HepG2 (cell line): ENCODE measurements around the gene STARD10. TPM values are rescaled to one million over a fixed set of nuclear protein-coding genes. Genes with fewer than 3 reads are reported as not detected.

Experiments
- GTF2F1 ChIP-seq: fragments of 150-350 bp; IDR thresholded peaks from 2 replicates; pipeline ENCODE4 v1.6.1; 2014; ENCODE audit warnings: low read length
- MED1 ChIP-seq: sonication (generic); formaldehyde crosslinking; IDR thresholded peaks from 2 replicates; pipeline ENCODE4 v1.4.0; 2020; ENCODE audit warnings: missing genetic modification reagents
- ZNF432 ChIP-seq: sonication (generic); formaldehyde crosslinking; IDR thresholded peaks from 2 replicates; pipeline ENCODE4 v1.5.0; 2020; ENCODE audit warnings: missing genetic modification reagents, mild to moderate bottlenecking, borderline replicate concordance
- ZNF496 ChIP-seq: sonication (generic); formaldehyde crosslinking; IDR thresholded peaks from 2 replicates; pipeline ENCODE4 v1.8.1; 2023; ENCODE audit warnings: mild to moderate bottlenecking, moderate library complexity, missing genetic modification reagents; ENCODE audit not compliant: insufficient replicate concordance
- ZNF850 ChIP-seq: sonication (generic); formaldehyde crosslinking; conservative IDR thresholded peaks from 2 replicates; pipeline ENCODE4 v1.9.0; 2021; ENCODE audit warnings: mild to moderate bottlenecking, missing genetic modification reagents
- polyA plus RNA-seq, 8 experiments: library from polyadenylated mRNA; depleted of rRNA in 3 of 8; stranded (reverse) in 7 of 8; unstranded in 1 of 8; fragments of >200 nt; fragmentation: Illumina TruSeq in 4 of 8; extraction: Trizol in 4 of 8; gene quantifications; 2 replicates each; pipeline versions ENCODE4 v1.2.1 to v1.2.3, GENCODE V29; 2011 to 2016; ENCODE audit warnings: low read depth in 4 of 8, missing spikeins in 1 of 8, mixed read lengths in 1 of 8; ENCODE audit not compliant: insufficient read depth in 1 of 8
- total RNA-seq, 5 experiments: library from RNA; depleted of rRNA; stranded (reverse); fragments of >200 nt; fragmentation: Illumina TruSeq; extraction: Trizol; gene quantifications; 2 replicates each; pipeline ENCODE4 v1.2.3, GENCODE V29; 2016; ENCODE audit warnings: low read depth in 1 of 5
- TF ChIP-seq, protein P1 (sequence below): sonication (generic); formaldehyde crosslinking; IDR thresholded peaks from 2 replicates; pipeline ENCODE4 v1.5.1; 2020; ENCODE audit warnings: mild to moderate bottlenecking, missing genetic modification reagents, moderate library complexity
- TF ChIP-seq, protein P2 (sequence below): sonication (generic); formaldehyde crosslinking; IDR thresholded peaks from 2 replicates; pipeline ENCODE4 v1.4.0; 2020; ENCODE audit warnings: missing genetic modification reagents, low read depth, mild to moderate bottlenecking, borderline replicate concordance
- TF ChIP-seq, protein P3 (sequence below): sonication (generic); formaldehyde crosslinking; IDR thresholded peaks from 2 replicates; pipeline ENCODE4 v1.5.0; 2020; ENCODE audit warnings: missing genetic modification reagents
- TF ChIP-seq, protein P4 (sequence below): sonication (generic); formaldehyde crosslinking; IDR thresholded peaks from 2 replicates; pipeline ENCODE4 v1.4.0; 2020; ENCODE audit warnings: mild to moderate bottlenecking, missing genetic modification reagents
- TF ChIP-seq, protein P5 (sequence below): sonication (generic); formaldehyde crosslinking; IDR thresholded peaks from 2 replicates; pipeline ENCODE4 v1.5.0; 2020; ENCODE audit warnings: mild to moderate bottlenecking, missing genetic modification reagents

The STARD10 gene
- total and polyA plus RNA-seq, 2 of the 13 experiments (the other 11 are each of a cell fraction or from before 2014, with no cell fraction given), result 260 to 341 TPM

DNA sequence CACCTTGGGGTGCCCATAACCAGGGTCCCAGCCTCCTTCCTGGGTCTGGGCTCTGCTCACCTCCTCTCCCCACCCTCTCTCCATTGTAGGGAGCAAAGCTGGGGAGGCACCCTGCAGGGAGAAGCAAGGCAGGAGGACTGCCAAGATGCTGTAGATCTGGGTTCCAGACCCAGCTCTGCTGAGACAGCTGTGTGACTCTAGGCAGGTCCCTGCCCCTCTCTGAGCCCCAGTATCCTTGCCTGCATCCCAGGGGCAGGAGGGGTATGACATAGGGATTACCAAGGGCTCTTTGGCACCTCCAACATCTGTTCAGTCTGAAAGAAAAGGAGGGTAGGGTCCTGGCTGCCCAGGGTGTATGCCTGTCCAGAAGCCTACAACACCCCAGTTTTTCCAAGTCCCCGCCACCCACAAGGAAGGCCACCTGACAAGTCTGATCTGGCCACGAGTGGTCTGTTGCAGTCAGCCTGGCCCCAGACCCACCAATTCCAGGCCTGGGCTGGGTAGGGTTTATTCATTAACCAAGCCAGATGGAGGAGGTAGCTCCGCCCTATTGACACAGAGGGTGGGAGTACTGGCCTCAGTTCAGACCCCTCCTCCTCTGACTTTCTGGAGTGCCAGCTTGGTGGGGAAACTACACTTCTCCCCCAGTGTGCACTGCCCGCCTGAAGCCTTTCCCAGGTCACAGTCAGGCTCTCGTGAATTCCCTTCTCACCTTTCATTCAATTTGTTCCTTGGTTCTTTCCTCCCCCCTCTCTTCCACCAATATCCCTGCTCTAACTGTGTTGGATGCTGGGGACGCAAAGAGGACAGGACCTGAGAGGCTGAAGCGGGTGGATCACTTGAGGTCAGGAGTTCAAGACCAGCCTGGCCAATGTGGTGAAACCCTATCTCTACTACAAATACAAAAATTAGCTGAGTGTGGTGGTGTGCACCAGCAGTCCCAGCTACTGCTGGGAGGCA lies 15.0 kb downstream of the STARD10 start (continued):
- TF ChIP-seq, protein P1, sequence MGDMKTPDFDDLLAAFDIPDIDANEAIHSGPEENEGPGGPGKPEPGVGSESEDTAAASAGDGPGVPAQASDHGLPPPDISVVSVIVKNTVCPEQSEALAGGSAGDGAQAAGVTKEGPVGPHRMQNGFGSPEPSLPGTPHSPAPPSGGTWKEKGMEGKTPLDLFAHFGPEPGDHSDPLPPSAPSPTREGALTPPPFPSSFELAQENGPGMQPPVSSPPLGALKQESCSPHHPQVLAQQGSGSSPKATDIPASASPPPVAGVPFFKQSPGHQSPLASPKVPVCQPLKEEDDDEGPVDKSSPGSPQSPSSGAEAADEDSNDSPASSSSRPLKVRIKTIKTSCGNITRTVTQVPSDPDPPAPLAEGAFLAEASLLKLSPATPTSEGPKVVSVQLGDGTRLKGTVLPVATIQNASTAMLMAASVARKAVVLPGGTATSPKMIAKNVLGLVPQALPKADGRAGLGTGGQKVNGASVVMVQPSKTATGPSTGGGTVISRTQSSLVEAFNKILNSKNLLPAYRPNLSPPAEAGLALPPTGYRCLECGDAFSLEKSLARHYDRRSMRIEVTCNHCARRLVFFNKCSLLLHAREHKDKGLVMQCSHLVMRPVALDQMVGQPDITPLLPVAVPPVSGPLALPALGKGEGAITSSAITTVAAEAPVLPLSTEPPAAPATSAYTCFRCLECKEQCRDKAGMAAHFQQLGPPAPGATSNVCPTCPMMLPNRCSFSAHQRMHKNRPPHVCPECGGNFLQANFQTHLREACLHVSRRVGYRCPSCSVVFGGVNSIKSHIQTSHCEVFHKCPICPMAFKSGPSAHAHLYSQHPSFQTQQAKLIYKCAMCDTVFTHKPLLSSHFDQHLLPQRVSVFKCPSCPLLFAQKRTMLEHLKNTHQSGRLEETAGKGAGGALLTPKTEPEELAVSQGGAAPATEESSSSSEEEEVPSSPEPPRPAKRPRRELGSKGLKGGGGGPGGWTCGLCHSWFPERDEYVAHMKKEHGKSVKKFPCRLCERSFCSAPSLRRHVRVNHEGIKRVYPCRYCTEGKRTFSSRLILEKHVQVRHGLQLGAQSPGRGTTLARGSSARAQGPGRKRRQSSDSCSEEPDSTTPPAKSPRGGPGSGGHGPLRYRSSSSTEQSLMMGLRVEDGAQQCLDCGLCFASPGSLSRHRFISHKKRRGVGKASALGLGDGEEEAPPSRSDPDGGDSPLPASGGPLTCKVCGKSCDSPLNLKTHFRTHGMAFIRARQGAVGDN (CRISPR knock-in tag), result peak; percentile 50
- TF ChIP-seq, protein P2, sequence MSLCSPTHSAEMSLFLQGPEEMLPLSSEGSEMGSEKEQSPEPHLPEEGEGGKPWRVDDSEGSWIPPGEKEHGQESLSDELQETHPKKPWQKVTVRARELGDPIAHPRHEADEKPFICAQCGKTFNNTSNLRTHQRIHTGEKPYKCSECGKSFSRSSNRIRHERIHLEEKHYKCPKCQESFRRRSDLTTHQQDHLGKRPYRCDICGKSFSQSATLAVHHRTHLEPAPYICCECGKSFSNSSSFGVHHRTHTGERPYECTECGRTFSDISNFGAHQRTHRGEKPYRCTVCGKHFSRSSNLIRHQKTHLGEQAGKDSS (CRISPR knock-in tag), result no peak
- TF ChIP-seq, protein P3, sequence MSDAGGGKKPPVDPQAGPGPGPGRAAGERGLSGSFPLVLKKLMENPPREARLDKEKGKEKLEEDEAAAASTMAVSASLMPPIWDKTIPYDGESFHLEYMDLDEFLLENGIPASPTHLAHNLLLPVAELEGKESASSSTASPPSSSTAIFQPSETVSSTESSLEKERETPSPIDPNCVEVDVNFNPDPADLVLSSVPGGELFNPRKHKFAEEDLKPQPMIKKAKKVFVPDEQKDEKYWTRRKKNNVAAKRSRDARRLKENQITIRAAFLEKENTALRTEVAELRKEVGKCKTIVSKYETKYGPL (CRISPR knock-in tag), result no peak
- TF ChIP-seq ZNF850 (CRISPR knock-in tag) (no peak), ZNF496 (CRISPR knock-in tag) (no peak), ZNF432 (CRISPR knock-in tag) (no peak), MED1 (CRISPR knock-in tag) (peak; percentile 52), GTF2F1 (no peak)
- TF ChIP-seq, protein P4, sequence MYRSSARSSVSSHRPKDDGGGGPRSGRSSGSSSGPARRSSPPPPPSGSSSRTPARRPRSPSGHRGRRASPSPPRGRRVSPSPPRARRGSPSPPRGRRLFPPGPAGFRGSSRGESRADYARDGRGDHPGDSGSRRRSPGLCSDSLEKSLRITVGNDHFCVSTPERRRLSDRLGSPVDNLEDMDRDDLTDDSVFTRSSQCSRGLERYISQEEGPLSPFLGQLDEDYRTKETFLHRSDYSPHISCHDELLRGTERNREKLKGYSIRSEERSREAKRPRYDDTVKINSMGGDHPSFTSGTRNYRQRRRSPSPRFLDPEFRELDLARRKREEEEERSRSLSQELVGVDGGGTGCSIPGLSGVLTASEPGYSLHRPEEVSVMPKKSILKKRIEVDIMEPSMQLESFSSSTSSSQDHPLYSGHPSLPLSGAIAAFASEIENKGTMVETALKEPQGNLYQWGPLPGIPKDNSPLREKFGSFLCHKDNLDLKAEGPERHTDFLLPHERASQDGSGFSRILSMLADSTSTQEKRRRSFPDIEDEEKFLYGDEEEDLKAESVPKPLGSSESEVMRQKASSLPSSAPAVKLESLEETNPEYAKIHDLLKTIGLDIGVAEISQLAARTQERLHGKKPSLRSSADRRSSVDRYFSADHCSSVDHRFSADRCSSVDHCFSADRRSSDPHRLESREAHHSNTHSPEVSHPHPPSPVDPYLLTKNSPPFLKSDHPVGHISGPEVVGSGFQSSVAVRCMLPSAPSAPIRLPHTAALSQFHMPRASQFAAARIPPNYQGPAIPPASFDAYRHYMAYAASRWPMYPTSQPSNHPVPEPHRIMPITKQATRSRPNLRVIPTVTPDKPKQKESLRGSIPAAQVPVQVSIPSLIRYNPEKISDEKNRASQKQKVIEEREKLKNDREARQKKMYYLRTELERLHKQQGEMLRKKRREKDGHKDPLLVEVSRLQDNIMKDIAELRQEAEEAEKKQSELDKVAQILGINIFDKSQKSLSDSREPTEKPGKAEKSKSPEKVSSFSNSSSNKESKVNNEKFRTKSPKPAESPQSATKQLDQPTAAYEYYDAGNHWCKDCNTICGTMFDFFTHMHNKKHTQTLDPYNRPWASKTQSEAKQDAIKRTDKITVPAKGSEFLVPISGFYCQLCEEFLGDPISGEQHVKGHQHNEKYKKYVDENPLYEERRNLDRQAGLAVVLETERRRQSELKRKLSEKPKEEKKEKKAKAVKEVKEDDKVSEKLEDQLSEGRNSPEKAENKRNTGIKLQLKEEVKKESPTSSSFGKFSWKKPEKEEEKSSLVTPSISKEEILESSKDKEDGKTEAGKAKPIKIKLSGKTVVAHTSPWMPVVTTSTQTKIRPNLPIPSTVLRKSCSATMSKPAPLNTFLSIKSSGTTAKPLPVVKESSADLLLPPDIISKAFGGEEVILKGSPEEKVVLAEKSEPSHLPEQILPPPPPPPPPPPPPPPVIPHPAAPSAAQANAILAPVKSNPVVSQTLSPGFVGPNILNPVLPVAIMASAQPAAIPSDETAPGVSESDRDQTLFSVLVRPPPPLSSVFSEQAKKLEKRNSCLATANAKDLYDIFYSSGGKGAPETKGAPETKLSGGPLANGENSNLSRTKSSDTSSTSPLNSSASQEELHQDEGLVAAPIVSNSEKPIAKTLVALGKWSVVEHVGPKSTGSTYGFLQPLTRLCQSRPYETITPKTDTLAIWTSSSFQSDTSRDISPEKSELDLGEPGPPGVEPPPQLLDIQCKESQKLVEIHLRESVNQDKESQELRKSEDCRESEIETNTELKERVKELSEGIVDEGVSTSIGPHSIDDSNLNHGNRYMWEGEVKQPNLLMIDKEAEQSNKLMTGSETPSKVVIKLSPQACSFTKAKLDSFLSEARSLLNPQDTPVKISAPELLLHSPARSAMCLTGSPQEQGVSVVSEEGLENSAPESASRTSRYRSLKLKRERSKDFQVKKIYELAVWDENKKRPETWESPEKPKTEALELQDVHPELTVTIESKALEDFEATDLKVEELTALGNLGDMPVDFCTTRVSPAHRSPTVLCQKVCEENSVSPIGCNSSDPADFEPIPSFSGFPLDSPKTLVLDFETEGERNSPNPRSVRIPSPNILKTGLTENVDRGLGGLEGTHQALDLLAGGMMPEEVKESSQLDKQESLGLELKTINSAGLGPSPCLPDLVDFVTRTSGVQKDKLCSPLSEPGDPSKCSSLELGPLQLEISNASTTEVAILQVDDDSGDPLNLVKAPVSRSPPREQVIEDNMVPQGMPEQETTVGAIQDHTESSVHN (CRISPR knock-in tag), result no peak
- TF ChIP-seq, protein P5, sequence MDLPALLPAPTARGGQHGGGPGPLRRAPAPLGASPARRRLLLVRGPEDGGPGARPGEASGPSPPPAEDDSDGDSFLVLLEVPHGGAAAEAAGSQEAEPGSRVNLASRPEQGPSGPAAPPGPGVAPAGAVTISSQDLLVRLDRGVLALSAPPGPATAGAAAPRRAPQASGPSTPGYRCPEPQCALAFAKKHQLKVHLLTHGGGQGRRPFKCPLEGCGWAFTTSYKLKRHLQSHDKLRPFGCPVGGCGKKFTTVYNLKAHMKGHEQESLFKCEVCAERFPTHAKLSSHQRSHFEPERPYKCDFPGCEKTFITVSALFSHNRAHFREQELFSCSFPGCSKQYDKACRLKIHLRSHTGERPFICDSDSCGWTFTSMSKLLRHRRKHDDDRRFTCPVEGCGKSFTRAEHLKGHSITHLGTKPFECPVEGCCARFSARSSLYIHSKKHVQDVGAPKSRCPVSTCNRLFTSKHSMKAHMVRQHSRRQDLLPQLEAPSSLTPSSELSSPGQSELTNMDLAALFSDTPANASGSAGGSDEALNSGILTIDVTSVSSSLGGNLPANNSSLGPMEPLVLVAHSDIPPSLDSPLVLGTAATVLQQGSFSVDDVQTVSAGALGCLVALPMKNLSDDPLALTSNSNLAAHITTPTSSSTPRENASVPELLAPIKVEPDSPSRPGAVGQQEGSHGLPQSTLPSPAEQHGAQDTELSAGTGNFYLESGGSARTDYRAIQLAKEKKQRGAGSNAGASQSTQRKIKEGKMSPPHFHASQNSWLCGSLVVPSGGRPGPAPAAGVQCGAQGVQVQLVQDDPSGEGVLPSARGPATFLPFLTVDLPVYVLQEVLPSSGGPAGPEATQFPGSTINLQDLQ (CRISPR knock-in tag), result no peak
